A172 (cell line): ENCODE measurements around the gene ZHX3. TPM values are rescaled to one million over a fixed set of nuclear protein-coding genes. Genes with fewer than 3 reads are reported as not detected.

Experiments
- DNase-seq: peaks from one replicate; pipeline ENCODE4 v3.0.0-alpha.2; 2015; ENCODE audit warnings: low spot score
- total RNA-seq: library from RNA; depleted of rRNA; stranded (reverse); fragments of >200 nt; shearing (Covaris generic); gene quantifications from 2 replicates; pipeline ENCODE4 v1.2.3, GENCODE V29; 2014; rRNA removed

The ZHX3 gene, protein sequence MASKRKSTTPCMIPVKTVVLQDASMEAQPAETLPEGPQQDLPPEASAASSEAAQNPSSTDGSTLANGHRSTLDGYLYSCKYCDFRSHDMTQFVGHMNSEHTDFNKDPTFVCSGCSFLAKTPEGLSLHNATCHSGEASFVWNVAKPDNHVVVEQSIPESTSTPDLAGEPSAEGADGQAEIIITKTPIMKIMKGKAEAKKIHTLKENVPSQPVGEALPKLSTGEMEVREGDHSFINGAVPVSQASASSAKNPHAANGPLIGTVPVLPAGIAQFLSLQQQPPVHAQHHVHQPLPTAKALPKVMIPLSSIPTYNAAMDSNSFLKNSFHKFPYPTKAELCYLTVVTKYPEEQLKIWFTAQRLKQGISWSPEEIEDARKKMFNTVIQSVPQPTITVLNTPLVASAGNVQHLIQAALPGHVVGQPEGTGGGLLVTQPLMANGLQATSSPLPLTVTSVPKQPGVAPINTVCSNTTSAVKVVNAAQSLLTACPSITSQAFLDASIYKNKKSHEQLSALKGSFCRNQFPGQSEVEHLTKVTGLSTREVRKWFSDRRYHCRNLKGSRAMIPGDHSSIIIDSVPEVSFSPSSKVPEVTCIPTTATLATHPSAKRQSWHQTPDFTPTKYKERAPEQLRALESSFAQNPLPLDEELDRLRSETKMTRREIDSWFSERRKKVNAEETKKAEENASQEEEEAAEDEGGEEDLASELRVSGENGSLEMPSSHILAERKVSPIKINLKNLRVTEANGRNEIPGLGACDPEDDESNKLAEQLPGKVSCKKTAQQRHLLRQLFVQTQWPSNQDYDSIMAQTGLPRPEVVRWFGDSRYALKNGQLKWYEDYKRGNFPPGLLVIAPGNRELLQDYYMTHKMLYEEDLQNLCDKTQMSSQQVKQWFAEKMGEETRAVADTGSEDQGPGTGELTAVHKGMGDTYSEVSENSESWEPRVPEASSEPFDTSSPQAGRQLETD
- 13.2 and 14.0 TPM in 2 replicates for total RNA-seq

- DNase-seq: peak; percentile 93
These were observed at the start of gene ZHX3 for GRCh38 chr20:41317546-41318270. ZHX3 (minus strand) TSS chr20:41317731; CDS start chr20:41204916, 112,815 bp downstream.

- DNase-seq: no peak
These were observed 49.8 kb upstream of the ZHX3 start for GRCh38 chr20:41367393-41367695.

GRCh38 chr20:41366546-41367392, 49.2 kb upstream of the ZHX3 start, which contains the start of gene EMILIN3:
EMILIN3 (minus strand) TSS chr20:41366818; CDS start chr20:41366634, 184 bp downstream.
- DNase-seq: no peak

DNA sequence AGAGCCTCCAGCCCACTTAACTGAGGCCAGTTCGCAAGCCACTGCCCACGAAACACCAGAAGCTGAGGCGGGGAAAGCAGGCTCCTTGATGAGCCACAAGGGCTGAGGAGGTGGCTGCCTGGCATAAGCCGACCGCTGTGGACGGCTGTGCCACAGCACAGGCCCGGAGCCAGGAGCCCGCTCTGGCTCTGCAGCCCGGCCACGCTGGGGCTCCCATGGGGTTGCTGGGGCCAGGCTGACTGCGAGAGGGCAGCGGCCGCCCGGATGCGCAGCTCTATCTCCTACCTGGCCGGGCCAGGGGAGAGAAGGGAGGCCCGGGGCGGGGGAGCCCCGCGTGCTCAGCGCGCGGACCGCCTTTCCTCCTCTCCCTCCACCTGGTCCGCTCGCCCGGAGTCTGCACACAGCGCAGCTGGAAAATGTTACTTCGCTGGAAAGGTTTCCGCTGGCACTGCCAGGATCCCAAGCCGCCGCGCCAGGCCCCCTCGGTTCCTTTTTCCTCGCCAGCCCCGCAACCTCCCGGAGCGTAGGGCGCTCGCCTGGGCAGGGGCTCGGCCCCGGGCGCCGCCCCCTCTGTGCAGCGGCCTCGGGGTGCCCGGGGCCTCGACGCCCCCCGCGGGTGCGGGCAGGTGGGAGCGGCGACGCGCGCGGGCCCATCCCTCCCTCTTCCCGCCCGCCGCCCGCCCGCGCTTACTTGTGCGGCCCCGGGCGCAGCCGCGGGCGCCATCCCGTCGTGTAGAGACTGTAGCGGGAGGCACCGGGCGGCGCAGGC, 48.4 kb upstream of the ZHX3 start:
- DNase-seq: no peak

- DNase-seq: no peak
These were observed 47.6 kb upstream of the ZHX3 start for GRCh38 chr20:41364967-41365765.

- no peak for DNase-seq
These were observed 46.8 kb upstream of the ZHX3 start for GRCh38 chr20:41364236-41364855.

DNA sequence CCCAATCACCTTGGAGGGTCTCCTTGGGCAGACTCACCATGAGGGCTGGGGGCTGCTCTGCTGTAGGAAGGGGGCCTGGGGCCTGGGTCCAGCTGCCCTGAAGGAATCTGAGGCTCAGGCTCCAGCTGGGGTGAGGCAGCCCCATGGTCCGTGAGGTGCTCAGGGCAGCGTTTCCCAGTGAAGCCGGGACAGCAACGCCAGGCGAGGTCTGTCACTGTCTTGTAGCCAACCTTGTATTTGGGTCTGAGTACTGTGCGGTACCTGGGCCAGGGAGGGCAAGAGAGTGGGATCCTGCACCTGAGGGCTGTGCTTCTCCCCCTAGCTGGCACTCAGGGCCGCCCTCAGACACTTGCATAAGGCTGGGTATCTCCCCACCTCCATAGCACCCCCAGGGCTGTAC, 46.1 kb upstream of the ZHX3 start:
- DNase-seq: no peak

GRCh38 chr20:41362748-41363140, 45.2 kb upstream of the ZHX3 start:
- no peak for DNase-seq

DNA sequence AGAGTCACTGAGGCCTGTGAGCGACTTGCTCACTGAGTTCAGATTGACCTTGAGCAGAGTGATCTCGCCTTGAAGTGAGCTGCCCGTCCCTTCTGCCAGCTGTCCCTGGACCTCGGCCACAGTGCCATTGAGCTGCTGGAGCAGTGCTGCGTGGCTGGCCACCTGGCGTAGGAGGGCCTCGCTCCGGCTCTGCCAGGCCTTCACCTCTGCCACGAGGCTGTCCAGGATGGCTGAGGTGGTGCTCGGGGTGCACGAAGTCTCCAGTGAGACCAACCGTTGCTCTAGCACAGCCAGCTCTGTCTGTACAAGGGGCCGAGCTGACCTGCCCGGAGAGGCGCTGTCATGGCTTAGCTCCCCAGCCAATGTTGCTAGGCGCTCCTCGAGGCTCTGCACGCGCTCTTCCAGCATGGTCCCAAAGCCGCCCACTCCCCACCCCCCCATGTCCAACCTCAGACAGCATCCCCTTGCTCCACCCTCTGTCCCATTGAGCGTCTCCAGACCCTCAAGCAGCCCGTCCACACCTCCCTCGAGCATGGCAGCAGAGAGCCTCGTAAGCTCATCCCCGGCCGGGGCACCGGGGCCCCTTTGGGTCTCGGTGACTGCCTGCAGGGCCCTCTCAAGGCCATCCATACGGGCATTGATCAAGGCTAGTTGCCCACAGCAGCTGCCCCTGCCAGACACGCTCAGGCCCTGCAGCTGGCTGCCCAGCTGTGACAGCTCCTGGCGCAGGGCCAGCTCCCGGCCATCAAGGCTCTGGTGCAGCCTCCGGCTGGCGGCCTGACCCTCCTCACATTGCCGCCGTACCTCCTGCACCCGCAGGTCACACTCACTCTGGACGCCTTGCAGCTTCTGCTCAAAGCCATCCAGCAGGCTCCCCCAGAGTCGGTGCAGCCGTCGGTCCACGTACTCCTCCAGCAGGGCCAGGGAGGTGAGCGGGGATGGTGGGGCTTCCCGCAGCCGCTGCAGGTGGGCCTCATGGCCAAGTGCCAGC, 44.5 kb upstream of the ZHX3 start:
- DNase-seq: no peak

DNA sequence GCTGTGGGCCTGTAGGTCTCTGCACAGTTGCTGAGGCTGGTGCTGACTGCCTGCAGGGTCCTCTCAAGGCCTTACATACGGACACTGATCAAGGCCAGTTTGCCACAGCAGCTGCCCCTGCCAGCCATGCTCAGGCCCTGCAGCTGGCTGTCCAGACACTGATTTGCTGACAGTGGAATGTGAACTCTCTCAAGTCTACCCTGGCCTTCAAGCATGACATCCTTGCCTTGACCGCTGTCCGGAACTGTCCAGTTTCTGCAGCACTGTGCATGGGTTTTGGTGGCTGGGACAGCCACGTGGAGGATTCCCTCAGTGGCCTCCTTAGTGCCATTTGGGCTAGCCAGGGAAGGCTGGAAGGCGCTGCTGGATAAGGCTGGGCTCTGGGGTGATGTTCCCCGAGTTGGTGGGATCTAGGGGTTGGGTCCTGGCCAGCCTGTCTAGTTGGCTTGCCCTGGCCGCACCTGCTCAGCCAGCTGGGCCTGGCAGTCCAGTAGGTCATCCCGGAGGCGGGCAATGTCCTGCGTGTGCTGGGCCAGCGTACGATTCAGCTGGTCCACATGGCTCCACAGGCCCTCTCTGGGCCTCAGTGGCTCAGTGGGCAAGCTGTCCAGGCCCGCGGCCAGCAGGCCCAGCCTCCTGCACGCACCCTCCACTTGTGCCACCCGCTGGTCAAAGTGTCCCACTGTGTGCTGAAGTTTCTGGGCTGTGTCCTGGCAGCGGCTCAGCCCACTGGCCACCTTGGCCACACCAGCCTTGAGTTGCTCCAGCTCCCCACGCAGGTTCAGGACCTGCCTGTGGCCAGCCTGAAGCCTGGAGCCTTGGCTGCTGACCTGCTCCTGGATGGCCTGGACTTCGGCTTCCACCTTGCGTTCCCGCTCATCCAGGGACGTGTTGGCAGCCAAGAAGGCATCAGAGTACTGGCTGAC, 43.6 kb upstream of the ZHX3 start:
- DNase-seq: no peak

DNA sequence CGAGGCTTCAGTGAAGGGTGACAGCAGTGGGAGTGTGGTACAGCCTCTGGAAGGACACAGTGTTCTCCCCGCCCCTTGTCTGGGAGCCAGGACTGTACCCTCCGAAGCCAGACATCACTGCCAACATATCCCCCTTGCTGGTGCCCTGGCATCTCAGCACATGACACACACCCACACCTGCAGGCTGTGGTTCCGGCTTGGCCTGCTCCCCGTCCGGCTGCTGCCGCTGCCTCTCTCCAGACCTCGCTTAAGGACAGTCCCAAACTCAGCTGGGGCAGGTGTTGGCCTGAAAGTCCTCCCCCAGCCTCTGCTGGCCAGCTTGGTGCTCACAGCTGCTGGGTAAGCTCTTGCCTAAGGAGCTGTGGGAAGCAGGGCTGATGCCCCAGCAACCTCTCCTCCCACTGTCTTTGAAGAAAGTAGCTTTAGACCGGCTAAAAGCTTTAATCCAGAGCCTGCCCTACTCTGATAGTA, 42.0 kb upstream of the ZHX3 start:
- DNase-seq: no peak

DNA sequence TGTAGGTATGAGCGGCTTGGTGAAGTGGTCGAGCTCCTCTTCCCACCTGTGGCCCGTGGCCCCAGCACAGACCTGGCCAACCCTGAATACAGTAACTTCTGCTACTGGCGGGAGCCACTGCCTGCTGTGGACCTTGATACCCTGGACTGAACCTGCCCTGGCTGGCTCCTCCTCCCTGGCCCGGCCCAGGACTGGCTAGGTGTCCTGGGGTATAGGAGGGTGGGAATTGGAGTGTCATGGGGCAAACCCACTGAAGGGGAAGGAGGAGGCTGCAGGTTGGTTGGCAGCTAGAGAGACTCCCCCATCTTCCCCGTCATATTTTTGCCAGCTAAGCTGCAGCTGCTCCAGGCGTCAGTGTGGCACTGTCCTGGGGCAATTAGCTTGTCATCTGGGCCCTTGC, 41.2 kb upstream of the ZHX3 start:
- DNase-seq: no peak

- DNase-seq: no peak
These were observed 40.7 kb upstream of the ZHX3 start for GRCh38 chr20:41358230-41358629.

DNA sequence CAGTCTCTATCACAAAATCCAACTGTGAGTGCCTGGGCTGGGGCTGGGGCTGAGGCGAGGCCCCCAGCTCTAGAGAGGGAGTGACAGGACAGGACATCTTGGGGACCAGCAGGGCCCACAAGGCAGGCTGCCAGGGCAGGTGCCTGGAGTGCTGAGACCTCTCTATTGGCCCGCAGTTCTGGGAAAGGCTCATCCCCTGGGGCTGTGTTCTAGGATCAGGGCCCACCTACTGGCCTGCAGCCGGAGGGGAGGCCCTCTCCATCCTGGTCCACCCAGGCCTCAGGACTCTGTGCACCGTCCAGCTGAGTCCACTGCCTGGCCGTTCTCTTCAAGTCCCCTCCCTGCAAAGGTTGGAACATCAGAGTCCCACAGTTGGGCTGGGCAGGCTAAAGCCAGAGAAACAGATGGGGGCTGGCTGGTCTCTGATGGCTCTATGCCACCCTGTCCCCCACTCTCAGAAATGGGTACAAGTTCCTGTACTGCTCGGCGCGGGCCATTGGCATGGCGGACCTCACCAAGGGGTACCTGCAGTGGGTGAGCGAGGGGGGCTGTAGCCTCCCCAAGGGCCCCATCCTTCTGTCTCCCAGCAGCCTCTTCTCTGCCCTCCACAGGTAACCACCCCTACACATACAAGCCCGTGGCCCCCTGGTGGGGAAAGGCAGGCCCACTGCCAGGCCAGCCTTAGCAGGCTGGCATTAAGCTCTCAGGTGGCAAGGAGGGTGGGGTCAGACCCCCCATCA, 40.1 kb upstream of the ZHX3 start:
- DNase-seq: no peak

DNA sequence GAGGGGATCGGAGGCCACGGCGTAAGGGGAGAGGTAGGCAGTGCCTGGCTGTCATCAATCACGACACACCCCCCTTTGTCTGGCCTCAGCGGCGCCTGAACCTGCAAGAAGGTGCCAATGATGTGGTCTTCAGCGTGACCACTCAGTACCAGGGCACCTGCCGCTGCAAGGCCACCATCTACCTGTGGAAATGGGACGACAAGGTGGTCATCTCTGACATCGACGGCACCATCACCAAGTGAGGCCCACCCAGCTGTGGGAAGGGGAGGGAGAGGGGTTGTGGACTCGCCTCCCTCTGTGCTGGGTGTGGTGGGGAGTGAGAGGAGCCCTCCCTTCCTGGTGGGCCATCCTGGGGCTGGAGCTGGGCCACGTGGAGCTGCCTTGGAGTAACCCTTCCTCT, 39.4 kb upstream of the ZHX3 start:
- no peak for DNase-seq
